WERI-Rb-1 (cell line): ENCODE measurements around the gene CASZ1.

Experiments used
- DNase-seq: peaks from one replicate; pipeline ENCODE4 v3.0.0-alpha.2; 2020
- H3K27ac ChIP-seq: fragments of 250-450 bp; sonication (Bioruptor Pico); 2 replicates; pipeline ENCODE4 v1.5.1; 2020; ENCODE audit warnings: mild to moderate bottlenecking, moderate library complexity
- H3K27me3 ChIP-seq: fragments of 250-450 bp; sonication (Bioruptor Pico); 2 replicates; pipeline ENCODE4 v1.5.1; 2021; ENCODE audit warnings: mild to moderate bottlenecking, low read depth, moderate library complexity; ENCODE audit not compliant: insufficient read depth, severe bottlenecking
- H3K36me3 ChIP-seq: fragments of 250-450 bp; sonication (Bioruptor Pico); 2 replicates; pipeline ENCODE4 v1.5.1; 2020; ENCODE audit warnings: mild to moderate bottlenecking, moderate library complexity
- H3K4me3 ChIP-seq: 2 replicates; pipeline ENCODE4 v1.5.1; 2011; ENCODE audit warnings: low read depth, mild to moderate bottlenecking, control low read depth, low read length
- H3K9me3 ChIP-seq: fragments of 250-450 bp; sonication (Bioruptor Pico); 2 replicates; pipeline ENCODE4 v1.5.1; 2021; ENCODE audit warnings: mild to moderate bottlenecking, moderate library complexity; ENCODE audit not compliant: severe bottlenecking
- TF ChIP-seq, protein P1 (sequence below): IDR thresholded peaks from 2 replicates; pipeline ENCODE4 v1.5.1; 2011; ENCODE audit warnings: low read depth, mild to moderate bottlenecking, control low read depth, inconsistent platforms, low read length

CASZ1 gene

DNA sequence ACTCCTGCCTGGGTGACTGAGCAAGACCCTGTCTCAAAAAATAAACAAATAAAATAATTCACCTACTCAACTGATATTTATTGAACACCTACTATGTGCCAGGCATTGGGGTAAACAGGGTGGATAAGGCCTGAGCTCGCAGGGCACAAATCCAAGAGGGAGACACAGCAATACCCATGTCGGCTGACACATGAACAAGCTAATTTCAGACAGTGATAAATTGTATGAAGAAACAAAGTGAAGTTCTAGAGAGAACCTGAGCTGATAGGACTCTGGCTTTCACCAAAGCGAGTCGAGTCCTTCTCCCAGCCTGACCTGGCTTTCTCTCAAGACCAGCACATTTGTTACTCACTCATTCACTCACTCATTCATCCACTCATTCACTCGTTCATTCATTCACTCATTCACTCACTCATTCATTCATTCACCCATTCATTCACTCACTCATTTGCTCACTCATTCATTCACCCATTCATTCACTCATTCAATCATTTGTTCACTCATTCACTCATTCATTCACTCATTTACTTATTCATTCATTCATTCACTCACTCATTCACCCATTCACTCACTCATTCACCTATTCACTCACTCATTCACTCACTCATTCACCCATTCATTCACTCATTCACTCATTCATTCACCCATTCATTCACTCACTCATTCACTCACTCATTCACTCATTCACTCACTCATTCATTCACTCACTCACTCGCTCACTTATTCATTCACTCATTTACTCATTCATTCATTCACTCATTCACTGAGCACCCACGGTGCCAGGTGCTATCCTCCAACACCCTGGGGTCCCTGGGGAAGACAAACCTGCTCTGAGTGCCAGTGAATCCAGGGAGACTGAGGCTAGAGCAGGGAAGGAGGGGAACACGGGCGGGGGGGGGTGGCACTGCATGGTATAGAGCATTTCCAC lies 37.4 kb upstream of the CASZ1 start:
- Histone ChIP-seq H3K9me3 (no peaks in the 10 kb centered on the region), H3K4me3 (no peak overlapping the region), H3K27ac (no peak overlapping the region), H3K27me3 (no peaks in the 10 kb centered on the region), H3K36me3 (no peaks in the 10 kb centered on the region)
- TF ChIP-seq, protein P1, sequence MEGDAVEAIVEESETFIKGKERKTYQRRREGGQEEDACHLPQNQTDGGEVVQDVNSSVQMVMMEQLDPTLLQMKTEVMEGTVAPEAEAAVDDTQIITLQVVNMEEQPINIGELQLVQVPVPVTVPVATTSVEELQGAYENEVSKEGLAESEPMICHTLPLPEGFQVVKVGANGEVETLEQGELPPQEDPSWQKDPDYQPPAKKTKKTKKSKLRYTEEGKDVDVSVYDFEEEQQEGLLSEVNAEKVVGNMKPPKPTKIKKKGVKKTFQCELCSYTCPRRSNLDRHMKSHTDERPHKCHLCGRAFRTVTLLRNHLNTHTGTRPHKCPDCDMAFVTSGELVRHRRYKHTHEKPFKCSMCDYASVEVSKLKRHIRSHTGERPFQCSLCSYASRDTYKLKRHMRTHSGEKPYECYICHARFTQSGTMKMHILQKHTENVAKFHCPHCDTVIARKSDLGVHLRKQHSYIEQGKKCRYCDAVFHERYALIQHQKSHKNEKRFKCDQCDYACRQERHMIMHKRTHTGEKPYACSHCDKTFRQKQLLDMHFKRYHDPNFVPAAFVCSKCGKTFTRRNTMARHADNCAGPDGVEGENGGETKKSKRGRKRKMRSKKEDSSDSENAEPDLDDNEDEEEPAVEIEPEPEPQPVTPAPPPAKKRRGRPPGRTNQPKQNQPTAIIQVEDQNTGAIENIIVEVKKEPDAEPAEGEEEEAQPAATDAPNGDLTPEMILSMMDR: no peak
- no peak for DNase-seq

DNA sequence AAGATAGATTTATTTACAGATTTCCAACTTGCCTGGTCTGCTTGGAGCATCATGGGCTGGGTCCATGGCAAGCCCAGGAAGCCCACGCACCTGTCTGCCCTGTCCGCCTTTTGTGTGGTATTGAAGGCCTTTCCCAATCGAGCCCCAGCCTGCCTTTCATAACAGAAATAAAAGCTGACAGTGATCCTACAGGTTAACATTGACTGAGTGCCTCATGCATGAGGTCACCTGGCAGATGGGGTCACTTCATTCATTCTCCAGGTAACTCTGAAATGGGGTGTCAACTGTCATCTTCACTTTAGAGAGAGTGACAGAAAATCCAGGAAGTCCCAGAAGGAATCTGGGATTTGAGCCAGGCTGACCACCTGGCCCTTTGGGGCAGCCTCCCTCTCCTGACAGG lies 36.3 kb upstream of the CASZ1 start:
- no peak overlapping the region for H3K27ac ChIP-seq
- TF ChIP-seq, protein P1: no peak
- no peaks in the 10 kb centered on the region for H3K27me3 ChIP-seq
- no peaks in the 10 kb centered on the region for H3K9me3 ChIP-seq
- H3K36me3 ChIP-seq: no peaks in the 10 kb centered on the region
- H3K4me3 ChIP-seq: no peak overlapping the region
- no peak for DNase-seq

- Histone ChIP-seq H3K27ac (no peak overlapping the region), H3K36me3 (no peaks in the 10 kb centered on the region), H3K9me3 (no peaks in the 10 kb centered on the region), H3K4me3 (no peak overlapping the region), H3K27me3 (no peaks in the 10 kb centered on the region)
- TF ChIP-seq, protein P1: no peak
- no peak for DNase-seq
Measured at GRCh38 chr1:10830961-10831668, 34.7 kb upstream of the CASZ1 start.

GRCh38 chr1:10829965-10830515 lies 33.6 kb upstream of the CASZ1 start:
- Histone ChIP-seq H3K27me3 (no peaks in the 10 kb centered on the region), H3K27ac (peak overlapping the region; percentile 38; the same call in 1 of the 2 replicates), H3K4me3 (no peak overlapping the region), H3K36me3 (no peaks in the 10 kb centered on the region), H3K9me3 (no peaks in the 10 kb centered on the region)
- TF ChIP-seq, protein P1: no peak
- peak; percentile 71 for DNase-seq

- Histone ChIP-seq H3K27me3 (no peaks in the 10 kb centered on the region), H3K36me3 (no peaks in the 10 kb centered on the region), H3K27ac (no peak overlapping the region), H3K4me3 (no peak overlapping the region), H3K9me3 (no peaks in the 10 kb centered on the region)
- TF ChIP-seq, protein P1: no peak
- no peak for DNase-seq
Measured at GRCh38 chr1:10829067-10829818, 32.8 kb upstream of the CASZ1 start.
